Mucosa of stomach (tissue), 1 donor: ENCODE measurements around the gene TNFAIP3.
"Not testable (repeated sequence)": the region's sequence is repeated elsewhere in the genome, so short reads cannot be mapped to it uniquely, and the experiment has no call there.

Experiments
- H3K27me3 ChIP-seq: one replicate; pipeline ENCODE4 v1.7.0; 2013; ENCODE audit warnings: mild to moderate bottlenecking, low read length; ENCODE audit not compliant: control insufficient read depth, insufficient read depth
- H3K36me3 ChIP-seq: one replicate; pipeline ENCODE4 v1.7.0; 2013; ENCODE audit warnings: low read length; ENCODE audit not compliant: control insufficient read depth, insufficient read depth
- H3K4me1 ChIP-seq: one replicate; pipeline ENCODE4 v1.7.0; 2013; ENCODE audit warnings: mild to moderate bottlenecking, low read length; ENCODE audit not compliant: control insufficient read depth, insufficient read depth
- H3K4me3 ChIP-seq: one replicate; pipeline ENCODE4 v1.7.0; 2013; ENCODE audit warnings: low read length
- H3K9ac ChIP-seq: one replicate; pipeline ENCODE4 v1.7.0; 2013; ENCODE audit warnings: mild to moderate bottlenecking, low read length, moderate library complexity
- H3K9me3 ChIP-seq: one replicate; pipeline ENCODE4 v1.7.0; 2013; ENCODE audit warnings: mild to moderate bottlenecking, low read length, moderate library complexity; ENCODE audit not compliant: control insufficient read depth
- donor health status: Pancreatic carcinoma.

The TNFAIP3 gene

GRCh38 chr6:137884149-137884909 is 17.3 kb downstream of the TNFAIP3 start:
- Histone ChIP-seq H3K9ac (no peak overlapping the region), H3K36me3 (peaks cover 11% of the 10 kb centered on the region), H3K9me3 (no peaks in the 10 kb centered on the region), H3K27me3 (no peaks in the 10 kb centered on the region), H3K4me1 (no peaks in the 10 kb centered on the region), H3K4me3 (no peak overlapping the region)

- not testable (repeated sequence) for H3K27me3 ChIP-seq, H3K4me3 ChIP-seq, H3K9me3 ChIP-seq, H3K9ac ChIP-seq, H3K4me1 ChIP-seq
- peaks cover 11% of the 10 kb centered on the region for H3K36me3 ChIP-seq
Observed at GRCh38 chr6:137884910-137885229, 17.8 kb downstream of the TNFAIP3 start.

GRCh38 chr6:137886226-137886625 is 19.2 kb downstream of the TNFAIP3 start:
- H3K9ac ChIP-seq, H3K27me3 ChIP-seq, H3K9me3 ChIP-seq, H3K4me1 ChIP-seq, H3K4me3 ChIP-seq, H3K36me3 ChIP-seq: not testable (repeated sequence)

- Histone ChIP-seq H3K4me3 (no peak overlapping the region), H3K27me3 (no peaks in the 10 kb centered on the region)
Observed at GRCh38 chr6:137890983-137891537, 24.0 kb downstream of the TNFAIP3 start.

GRCh38 chr6:137892271-137892708 is 25.2 kb downstream of the TNFAIP3 start:
- no peaks in the 10 kb centered on the region for H3K4me1 ChIP-seq
- H3K9ac ChIP-seq: no peak overlapping the region
- H3K36me3 ChIP-seq: no peaks in the 10 kb centered on the region

More at GRCh38 chr6:137890983-137891537, 24.0 kb downstream of the TNFAIP3 start:
- H3K9me3 ChIP-seq: no peaks in the 10 kb centered on the region
- no peaks in the 10 kb centered on the region for H3K4me1 ChIP-seq
- H3K9ac ChIP-seq: no peak overlapping the region
- H3K36me3 ChIP-seq: no peaks in the 10 kb centered on the region

GRCh38 chr6:137893181-137893580 is 26.1 kb downstream of the TNFAIP3 start:
- Histone ChIP-seq H3K36me3 (no peaks in the 10 kb centered on the region), H3K27me3 (no peaks in the 10 kb centered on the region), H3K4me3 (no peak overlapping the region), H3K9ac (no peak overlapping the region), H3K4me1 (no peaks in the 10 kb centered on the region), H3K9me3 (no peaks in the 10 kb centered on the region)

More at GRCh38 chr6:137892271-137892708, 25.2 kb downstream of the TNFAIP3 start:
- Histone ChIP-seq H3K4me3 (no peak overlapping the region), H3K9me3 (no peaks in the 10 kb centered on the region), H3K27me3 (no peaks in the 10 kb centered on the region)

GRCh38 chr6:137893726-137894125 is 26.7 kb downstream of the TNFAIP3 start:
- Histone ChIP-seq H3K9ac (no peak overlapping the region), H3K36me3 (no peaks in the 10 kb centered on the region), H3K27me3 (no peaks in the 10 kb centered on the region), H3K4me3 (no peak overlapping the region), H3K9me3 (no peaks in the 10 kb centered on the region), H3K4me1 (no peaks in the 10 kb centered on the region)

- H3K9ac ChIP-seq, H3K36me3 ChIP-seq, H3K9me3 ChIP-seq, H3K27me3 ChIP-seq, H3K4me1 ChIP-seq, H3K4me3 ChIP-seq: not testable (repeated sequence)
Observed at GRCh38 chr6:137894378-137894777, 27.3 kb downstream of the TNFAIP3 start.

- no peaks in the 10 kb centered on the region for H3K27me3 ChIP-seq
- H3K9ac ChIP-seq: no peak overlapping the region
- H3K9me3 ChIP-seq: no peaks in the 10 kb centered on the region
- no peak overlapping the region for H3K4me3 ChIP-seq
- H3K4me1 ChIP-seq: no peaks in the 10 kb centered on the region
- H3K36me3 ChIP-seq: no peaks in the 10 kb centered on the region
Observed at GRCh38 chr6:137894779-137895385, 27.8 kb downstream of the TNFAIP3 start.

GRCh38 chr6:137896647-137897046 is 29.6 kb downstream of the TNFAIP3 start:
- H3K9me3 ChIP-seq: no peaks in the 10 kb centered on the region
- H3K27me3 ChIP-seq: no peaks in the 10 kb centered on the region
- H3K4me1 ChIP-seq: peaks cover 10% of the 10 kb centered on the region
- no peak overlapping the region for H3K9ac ChIP-seq
- H3K36me3 ChIP-seq: no peaks in the 10 kb centered on the region
- no peak overlapping the region for H3K4me3 ChIP-seq

- no peaks in the 10 kb centered on the region for H3K27me3 ChIP-seq
- H3K36me3 ChIP-seq: no peaks in the 10 kb centered on the region
- H3K4me1 ChIP-seq: peaks cover 11% of the 10 kb centered on the region
- no peak overlapping the region for H3K4me3 ChIP-seq
- H3K9me3 ChIP-seq: no peaks in the 10 kb centered on the region
- H3K9ac ChIP-seq: no peak overlapping the region
Observed at GRCh38 chr6:137900815-137901214, 33.8 kb downstream of the TNFAIP3 start.

- Histone ChIP-seq H3K9me3 (no peaks in the 10 kb centered on the region), H3K4me1 (peaks cover 11% of the 10 kb centered on the region), H3K27me3 (no peaks in the 10 kb centered on the region), H3K9ac (no peak overlapping the region), H3K4me3 (no peak overlapping the region), H3K36me3 (no peaks in the 10 kb centered on the region)
Observed at GRCh38 chr6:137901454-137901853, 34.4 kb downstream of the TNFAIP3 start.
